ENCODE results near the gene RCOR3. TPM values are rescaled to one million over a fixed set of nuclear protein-coding genes. Genes with fewer than 3 reads are reported as not detected.

Gene RCOR3
- total RNA-seq, 1 experiment from 2014 or later = 12.7 TPM

DNA sequence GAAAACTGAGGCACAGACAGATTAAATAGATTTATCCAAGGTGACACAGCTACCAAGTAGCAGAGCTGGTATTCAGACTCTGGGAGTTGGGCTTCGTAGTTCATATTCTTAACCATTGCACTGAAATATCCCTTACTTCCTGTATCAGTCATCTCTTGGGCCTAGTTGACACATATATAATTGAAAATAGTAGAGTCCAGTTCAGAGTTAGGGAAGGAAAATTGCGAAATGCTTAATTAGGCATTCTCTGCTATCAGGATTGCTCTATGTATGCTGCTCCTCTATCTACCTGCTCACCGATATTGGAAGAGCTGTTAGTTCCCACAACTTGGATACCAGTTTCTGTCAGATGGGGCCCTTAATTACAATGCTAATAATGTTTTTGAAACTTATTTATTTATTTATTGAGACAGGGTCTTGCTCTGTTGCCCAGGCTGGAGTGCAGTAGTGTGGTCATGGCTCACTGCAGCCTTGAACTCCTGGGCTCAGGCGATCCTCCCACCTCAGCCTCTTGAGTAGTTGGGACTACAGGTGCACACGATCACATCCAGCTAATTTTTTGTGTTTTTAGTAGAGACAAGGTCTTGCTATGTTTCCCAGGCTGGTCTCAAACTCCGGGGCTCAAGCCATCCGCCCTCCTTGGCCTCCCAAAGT is 8.2 kb downstream of the RCOR3 start:
- Histone ChIP-seq H3K36me3 (ENCODE audit: low read depth, low read length) (peaks cover 17% of the 10 kb centered on the region; the same call in 1 of the 2 replicates), H3K4me1 (ENCODE audit: insufficient read depth, low read length) (no peaks in the 10 kb centered on the region), H3K27me3 (ENCODE audit: low read length) (no peaks in the 10 kb centered on the region), H3K79me2 (ENCODE audit: low read length) (peaks cover 8% of the 10 kb centered on the region), H3F3A (ENCODE audit: low read length, unreplicated experiment) (no peaks in the 10 kb centered on the region), H3K9me2 (replicated peaks; ENCODE audit: low read length) (no peaks in the 10 kb centered on the region), H4K20me1 (ENCODE audit: low read length) (no peaks in the 10 kb centered on the region), H3K4me3 (ENCODE audit: low read length) (no peak overlapping the region), H3K9me3 (ENCODE audit: low read length) (no peaks in the 10 kb centered on the region), H2AFZ (ENCODE audit: low read length) (no peak overlapping the region), H3K27ac (ENCODE audit: low read length) (no peak overlapping the region), H3K9ac (ENCODE audit: low read length) (no peak overlapping the region), H3K4me2 (ENCODE audit: low read length) (no peak overlapping the region)
- intact Hi-C loops (cut with micrococcal nuclease) = no loop called here
- no peak for DNase-seq
- BruUV-seq (replicated peaks) = no TSS peak
- POLR2A ChIA-PET (ENCODE audit: unreplicated experiment) = no interaction called here
- CTCF ChIA-PET = no interaction called here
- no peak for TF ChIP-seq EZH2phosphoT487 (IDR thresholded peaks at IDR 0.05; ENCODE audit: borderline replicate concordance, low read length)
- no peak for TF ChIP-seq CTCF (conservative IDR thresholded peaks at IDR 0.05; ENCODE audit: low read depth, low read length)
- TF ChIP-seq EZH2 (IDR thresholded peaks at IDR 0.05; ENCODE audit: low read length, unreplicated experiment) = no peak
- ATAC-seq = no peak

DNA sequence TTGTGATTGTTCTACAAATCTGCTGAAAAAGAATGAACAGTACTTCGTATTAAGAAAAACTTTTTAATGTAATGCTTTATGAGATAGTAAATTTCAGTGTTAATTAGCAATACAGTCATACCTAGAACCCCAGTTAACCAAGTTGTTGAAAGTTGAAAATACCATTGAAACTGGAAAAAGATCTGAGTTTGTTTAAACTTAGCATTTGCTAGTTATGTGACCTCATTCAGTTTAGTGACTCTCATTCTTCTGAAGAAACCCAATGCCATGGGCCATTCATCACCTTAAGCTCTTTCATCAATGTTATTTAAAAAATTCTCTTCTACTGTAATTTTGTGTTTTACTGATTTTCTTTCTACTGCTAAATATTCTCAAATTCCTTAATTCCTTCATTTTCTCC is 20.2 kb downstream of the RCOR3 start:
- POLR2A ChIA-PET (ENCODE audit: unreplicated experiment) = no interaction called here
- TF ChIP-seq CTCF (conservative IDR thresholded peaks at IDR 0.05; ENCODE audit: low read depth, low read length) (no peak), EZH2 (IDR thresholded peaks at IDR 0.05; ENCODE audit: low read length, unreplicated experiment) (no peak), EZH2phosphoT487 (IDR thresholded peaks at IDR 0.05; ENCODE audit: borderline replicate concordance, low read length) (no peak)
- no peak overlapping the region for H3K4me2 ChIP-seq (ENCODE audit: low read length)
- H3K9ac ChIP-seq (ENCODE audit: low read length) = no peak overlapping the region
- no peaks in the 10 kb centered on the region for H3K9me2 ChIP-seq (replicated peaks; ENCODE audit: low read length)
- no peak overlapping the region for H3K27ac ChIP-seq (ENCODE audit: low read length)
- peaks cover 34% of the 10 kb centered on the region for H3K36me3 ChIP-seq (ENCODE audit: low read depth, low read length)
- H4K20me1 ChIP-seq (ENCODE audit: low read length) = no peaks in the 10 kb centered on the region
- DNase-seq (no peak), ATAC-seq (no peak)
- intact Hi-C loops (cut with micrococcal nuclease) = no loop called here
- BruUV-seq (replicated peaks) = no TSS peak
- H3F3A ChIP-seq (ENCODE audit: low read length, unreplicated experiment) = no peaks in the 10 kb centered on the region
- H3K79me2 ChIP-seq (ENCODE audit: low read length) = no peaks in the 10 kb centered on the region
- no peak overlapping the region for H3K4me3 ChIP-seq (ENCODE audit: low read length)
- no peak overlapping the region for H2AFZ ChIP-seq (ENCODE audit: low read length)
- peaks cover 6% of the 10 kb centered on the region; the same call in 1 of the 2 replicates for H3K4me1 ChIP-seq (ENCODE audit: insufficient read depth, low read length)
- CTCF ChIA-PET = no interaction called here
- H3K27me3 ChIP-seq (ENCODE audit: low read length) = no peaks in the 10 kb centered on the region
- H3K9me3 ChIP-seq (ENCODE audit: low read length) = no peaks in the 10 kb centered on the region

- H3K79me2 ChIP-seq (ENCODE audit: low read length) = no peaks in the 10 kb centered on the region
- CTCF ChIA-PET = no interaction called here
- H3K27ac ChIP-seq (ENCODE audit: low read length) = peak overlapping the region; percentile 23; the same call in 1 of the 2 replicates
- no peaks in the 10 kb centered on the region for H3K27me3 ChIP-seq (ENCODE audit: low read length)
- no peak for TF ChIP-seq EZH2phosphoT487 (IDR thresholded peaks at IDR 0.05; ENCODE audit: borderline replicate concordance, low read length)
- TF ChIP-seq CTCF (conservative IDR thresholded peaks at IDR 0.05; ENCODE audit: low read depth, low read length) = no peak
- no peak for TF ChIP-seq EZH2 (IDR thresholded peaks at IDR 0.05; ENCODE audit: low read length, unreplicated experiment)
- H3K4me1 ChIP-seq (ENCODE audit: insufficient read depth, low read length) = peaks cover 6% of the 10 kb centered on the region; the same call in 1 of the 2 replicates
- no peak overlapping the region for H3K4me3 ChIP-seq (ENCODE audit: low read length)
- no peak overlapping the region for H2AFZ ChIP-seq (ENCODE audit: low read length)
- peaks cover 28% of the 10 kb centered on the region; the same call in 1 of the 2 replicates for H3K36me3 ChIP-seq (ENCODE audit: low read depth, low read length)
- ATAC-seq (no peak), DNase-seq (no peak)
- no peaks in the 10 kb centered on the region for H4K20me1 ChIP-seq (ENCODE audit: low read length)
- H3K9me3 ChIP-seq (ENCODE audit: low read length) = no peaks in the 10 kb centered on the region
- H3F3A ChIP-seq (ENCODE audit: low read length, unreplicated experiment) = no peaks in the 10 kb centered on the region
- no TSS peak for BruUV-seq (replicated peaks)
- H3K9me2 ChIP-seq (replicated peaks; ENCODE audit: low read length) = no peaks in the 10 kb centered on the region
- H3K9ac ChIP-seq (ENCODE audit: low read length) = no peak overlapping the region
- no peak overlapping the region for H3K4me2 ChIP-seq (ENCODE audit: low read length)
- POLR2A ChIA-PET (ENCODE audit: unreplicated experiment) = no interaction called here
- intact Hi-C loops (cut with micrococcal nuclease) = no loop called here
Observed at GRCh38 chr1:211280910-211281309, 21.7 kb downstream of the RCOR3 start.

Measured in PC-3 (cell line).